IPS-20b (cell line): ENCODE measurements around the gene CSNK2A1.

ENCODE experiments used
- H3K27ac ChIP-seq: one replicate; pipeline ENCODE4 v1.5.1; 2013; ENCODE audit warnings: low read length
- H3K27me3 ChIP-seq: 2 replicates; pipeline ENCODE4 v1.6.1; 2013; ENCODE audit warnings: mild to moderate bottlenecking, low read length, inconsistent platforms; ENCODE audit not compliant: insufficient read depth
- H3K36me3 ChIP-seq: 2 replicates; pipeline ENCODE4 v1.6.1; 2013; ENCODE audit warnings: low read depth, mild to moderate bottlenecking, inconsistent platforms, low read length, moderate library complexity; ENCODE audit not compliant: insufficient read depth
- H3K4me1 ChIP-seq: 2 replicates; pipeline ENCODE4 v1.6.1; 2013; ENCODE audit warnings: mild to moderate bottlenecking, control low read depth, inconsistent platforms, low read length, moderate library complexity; ENCODE audit not compliant: insufficient read depth
- H3K4me3 ChIP-seq: 2 replicates; pipeline ENCODE4 v1.5.1; 2013; ENCODE audit warnings: mild to moderate bottlenecking, low read length, inconsistent platforms
- H3K9ac ChIP-seq: 2 replicates; pipeline ENCODE4 v1.6.1; 2013; ENCODE audit warnings: low read depth, mild to moderate bottlenecking, inconsistent platforms, low read length, moderate library complexity
- H3K9me3 ChIP-seq: 2 replicates; pipeline ENCODE4 v1.6.1; 2013; ENCODE audit warnings: mild to moderate bottlenecking, low read depth, low read length, inconsistent platforms; ENCODE audit not compliant: insufficient read depth

Gene CSNK2A1

GRCh38 chr20:542777-543368 is 717 bp downstream of the CSNK2A1 start:
- peak overlapping the region; percentile 96 for H3K27ac ChIP-seq
- peaks cover 27% of the 10 kb centered on the region for H3K27me3 ChIP-seq
- peaks cover 36% of the 10 kb centered on the region for H3K4me1 ChIP-seq
- H3K4me3 ChIP-seq = peak overlapping the region; percentile 89
- peaks cover 10% of the 10 kb centered on the region; the same call in 1 of the 2 replicates for H3K36me3 ChIP-seq
- no peaks in the 10 kb centered on the region for H3K9me3 ChIP-seq
- H3K9ac ChIP-seq = peak overlapping the region; percentile 99

DNA sequence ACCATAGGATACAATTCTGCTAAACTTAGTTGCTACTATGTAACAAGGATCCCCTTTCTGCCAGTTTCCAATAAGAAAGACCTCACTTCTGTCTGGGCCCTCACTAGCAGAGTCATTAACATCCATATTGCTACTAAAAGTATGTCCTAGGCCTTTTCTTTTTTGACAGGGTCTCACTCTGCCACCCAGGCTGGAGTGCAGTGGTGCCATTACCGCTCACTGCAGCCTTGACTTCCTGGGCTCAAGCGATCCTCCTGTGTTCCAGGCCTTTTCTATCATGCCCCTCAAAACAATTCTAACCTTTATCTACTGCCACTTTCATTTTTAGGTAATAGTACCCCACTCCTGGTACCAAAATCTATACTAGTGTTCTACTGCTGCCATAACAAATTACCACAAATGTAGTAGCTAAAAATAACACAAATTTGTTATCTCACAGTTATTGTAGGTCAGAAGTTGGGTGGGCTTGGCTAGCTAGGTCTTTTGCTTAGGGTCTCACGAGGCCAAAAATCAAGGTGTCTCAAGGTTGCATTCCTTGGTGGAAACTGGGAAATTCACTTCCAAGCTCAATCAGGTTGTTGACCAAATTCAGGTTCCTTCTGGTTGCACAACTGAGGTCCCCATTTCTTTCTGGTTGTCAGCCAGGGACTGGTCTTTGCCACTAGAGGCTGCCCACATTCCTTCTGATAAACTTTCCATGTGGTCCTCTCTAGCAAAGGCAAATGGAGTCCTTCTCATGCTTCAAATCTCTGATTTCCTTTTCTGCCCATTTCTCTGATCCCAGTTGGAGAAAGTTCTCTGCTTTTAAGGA is 3.0 kb downstream of the CSNK2A1 start:
- Histone ChIP-seq H3K4me3 (peak overlapping the region; percentile 89), H3K9me3 (no peaks in the 10 kb centered on the region), H3K9ac (peak overlapping the region; percentile 19; the same call in 1 of the 2 replicates), H3K36me3 (peaks cover 10% of the 10 kb centered on the region; the same call in 1 of the 2 replicates), H3K27me3 (peaks cover 9% of the 10 kb centered on the region), H3K4me1 (peaks cover 49% of the 10 kb centered on the region), H3K27ac (no peak overlapping the region)

DNA sequence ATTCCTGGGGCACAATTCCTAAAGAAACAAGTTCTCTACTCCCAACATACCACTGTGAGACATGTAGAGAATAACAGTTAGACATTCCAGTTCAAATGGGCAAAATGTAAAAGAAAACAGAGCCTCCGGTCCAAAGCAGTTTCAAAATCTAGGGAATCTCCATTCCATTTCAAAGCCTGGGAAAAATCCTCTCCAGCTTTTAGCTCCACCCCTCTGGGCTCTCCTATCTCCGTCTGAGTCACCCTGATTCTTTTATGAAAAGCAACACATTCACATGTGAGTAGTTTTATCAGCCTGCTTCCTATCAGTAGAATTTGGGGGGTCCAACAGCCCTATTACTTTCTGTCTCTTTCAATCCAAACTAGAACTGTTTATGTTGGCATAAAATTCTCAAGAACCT is 3.7 kb downstream of the CSNK2A1 start:
- no peaks in the 10 kb centered on the region for H3K9me3 ChIP-seq
- H3K27ac ChIP-seq = no peak overlapping the region
- H3K4me1 ChIP-seq = peaks cover 49% of the 10 kb centered on the region
- peak overlapping the region; percentile 89 for H3K4me3 ChIP-seq
- no peak overlapping the region; the same call in 1 of the 2 replicates for H3K9ac ChIP-seq
- peaks cover 2% of the 10 kb centered on the region; the same call in 1 of the 2 replicates for H3K27me3 ChIP-seq
- H3K36me3 ChIP-seq = peaks cover 10% of the 10 kb centered on the region; the same call in 1 of the 2 replicates

GRCh38 chr20:539191-539590 is 4.4 kb downstream of the CSNK2A1 start:
- H3K4me1 ChIP-seq = peaks cover 50% of the 10 kb centered on the region
- H3K9ac ChIP-seq = no peak overlapping the region
- H3K27ac ChIP-seq = no peak overlapping the region
- peaks cover 10% of the 10 kb centered on the region; the same call in 1 of the 2 replicates for H3K36me3 ChIP-seq
- no peaks in the 10 kb centered on the region for H3K27me3 ChIP-seq
- H3K4me3 ChIP-seq = peak overlapping the region; percentile 89; the same call in 1 of the 2 replicates
- H3K9me3 ChIP-seq = no peaks in the 10 kb centered on the region

GRCh38 chr20:537983-538382 is 5.6 kb downstream of the CSNK2A1 start:
- Histone ChIP-seq H3K9me3 (no peaks in the 10 kb centered on the region), H3K36me3 (peaks cover 10% of the 10 kb centered on the region; the same call in 1 of the 2 replicates), H3K9ac (no peak overlapping the region), H3K27me3 (no peaks in the 10 kb centered on the region), H3K4me1 (peaks cover 49% of the 10 kb centered on the region), H3K4me3 (no peak overlapping the region), H3K27ac (no peak overlapping the region)

- Histone ChIP-seq H3K4me3 (no peak overlapping the region), H3K36me3 (peaks cover 13% of the 10 kb centered on the region; the same call in 1 of the 2 replicates), H3K27ac (no peak overlapping the region), H3K27me3 (no peaks in the 10 kb centered on the region), H3K9ac (no peak overlapping the region), H3K9me3 (no peaks in the 10 kb centered on the region), H3K4me1 (peaks cover 43% of the 10 kb centered on the region)
These were observed 7.1 kb downstream of the CSNK2A1 start for GRCh38 chr20:536426-537010.

DNA sequence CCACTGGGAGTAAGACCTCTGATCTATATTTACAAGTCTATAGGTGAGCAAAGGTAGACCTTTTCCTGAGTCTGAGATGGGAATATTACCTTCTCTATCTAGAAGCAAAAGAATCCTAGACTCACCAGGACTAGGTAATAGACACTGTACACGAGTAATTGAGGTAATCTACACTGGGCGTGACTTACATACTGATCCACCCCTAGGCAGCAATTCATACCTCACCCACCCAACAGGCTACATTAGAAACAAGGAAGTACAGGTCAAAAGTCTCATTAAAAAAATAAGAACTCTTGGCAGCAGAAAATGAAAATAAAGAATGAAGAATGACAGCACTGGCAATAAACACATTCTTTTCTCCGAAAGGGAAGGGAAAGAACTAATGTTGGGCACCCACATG is 7.6 kb downstream of the CSNK2A1 start:
- Histone ChIP-seq H3K4me3 (no peak overlapping the region), H3K27ac (no peak overlapping the region), H3K36me3 (peaks cover 13% of the 10 kb centered on the region), H3K27me3 (no peaks in the 10 kb centered on the region), H3K4me1 (peaks cover 39% of the 10 kb centered on the region), H3K9ac (no peak overlapping the region), H3K9me3 (no peaks in the 10 kb centered on the region)

- H3K4me1 ChIP-seq = peaks cover 28% of the 10 kb centered on the region
- H3K27me3 ChIP-seq = no peaks in the 10 kb centered on the region
- peaks cover 23% of the 10 kb centered on the region for H3K36me3 ChIP-seq
- H3K9me3 ChIP-seq = no peaks in the 10 kb centered on the region
- no peak overlapping the region for H3K4me3 ChIP-seq
- no peak overlapping the region for H3K27ac ChIP-seq
- H3K9ac ChIP-seq = no peak overlapping the region
These were observed 10.1 kb downstream of the CSNK2A1 start for GRCh38 chr20:533526-533925.

DNA sequence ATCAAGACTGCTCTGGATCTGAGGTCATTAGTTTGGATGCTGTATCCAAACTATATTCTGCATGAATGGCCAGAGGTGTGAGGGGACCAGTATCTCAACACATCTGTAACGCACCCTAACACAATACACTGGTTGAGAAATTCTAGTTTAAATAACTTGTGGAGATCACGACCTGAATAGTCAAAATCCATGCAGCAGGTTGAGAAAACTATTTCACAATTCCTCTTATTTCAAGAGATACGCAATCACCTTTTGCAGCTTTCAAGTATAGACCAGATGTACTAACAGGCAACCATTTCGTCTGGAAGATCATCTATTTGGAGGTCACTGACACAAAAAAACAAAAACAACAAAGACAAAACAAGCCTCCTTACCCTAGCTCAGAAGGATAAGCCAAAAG is 11.1 kb downstream of the CSNK2A1 start:
- Histone ChIP-seq H3K9ac (no peak overlapping the region), H3K36me3 (peaks cover 32% of the 10 kb centered on the region), H3K27ac (no peak overlapping the region), H3K9me3 (no peaks in the 10 kb centered on the region), H3K27me3 (no peaks in the 10 kb centered on the region), H3K4me1 (peaks cover 29% of the 10 kb centered on the region), H3K4me3 (no peak overlapping the region)

- peaks cover 39% of the 10 kb centered on the region for H3K36me3 ChIP-seq
- no peak overlapping the region for H3K4me3 ChIP-seq
- no peaks in the 10 kb centered on the region for H3K9me3 ChIP-seq
- no peaks in the 10 kb centered on the region for H3K27me3 ChIP-seq
- H3K4me1 ChIP-seq = peaks cover 25% of the 10 kb centered on the region
- no peak overlapping the region for H3K9ac ChIP-seq
- H3K27ac ChIP-seq = no peak overlapping the region
These were observed 12.0 kb downstream of the CSNK2A1 start for GRCh38 chr20:531608-532007.

DNA sequence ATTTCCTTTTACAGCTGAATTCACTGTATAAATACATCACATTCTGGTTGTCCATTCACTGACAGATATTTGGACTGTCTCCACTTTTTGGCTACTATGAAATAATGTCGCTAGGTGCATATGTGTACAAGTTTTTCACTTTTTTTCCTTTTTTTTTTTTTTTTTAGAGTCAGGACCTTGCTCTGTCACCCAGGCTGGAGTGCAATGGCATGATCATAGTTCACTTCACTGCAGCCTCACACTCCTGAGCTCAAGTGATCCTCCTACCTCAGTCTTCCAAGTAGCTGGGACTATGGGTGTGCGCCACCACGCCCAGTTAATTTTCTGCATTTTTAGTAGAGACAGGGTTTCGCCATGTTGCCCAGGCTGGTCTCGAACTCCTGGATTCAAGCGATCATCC is 13.3 kb downstream of the CSNK2A1 start:
- H3K4me3 ChIP-seq = no peak overlapping the region

More for the DNA sequence above, 13.3 kb downstream of the CSNK2A1 start:
- H3K27me3 ChIP-seq = no peaks in the 10 kb centered on the region
- no peaks in the 10 kb centered on the region for H3K9me3 ChIP-seq
- no peak overlapping the region for H3K9ac ChIP-seq
- H3K27ac ChIP-seq = no peak overlapping the region
- H3K36me3 ChIP-seq = peaks cover 48% of the 10 kb centered on the region
- peaks cover 16% of the 10 kb centered on the region for H3K4me1 ChIP-seq
